NCI-H2029 (cell line): Measurements from ENCODE around the gene NAIF1.
"Not testable (repeated sequence)": the region's sequence is repeated elsewhere in the genome, so short reads cannot be mapped to it uniquely, and the experiment has no call there.

ENCODE experiments used
- DNase-seq: peaks from one replicate; lab custom pipeline; 2025; lab: John Stamatoyannopoulos, UW

Gene NAIF1

GRCh38 chr9:128084746-128085145 lies 17.6 kb upstream of the NAIF1 start:
- no peak for DNase-seq

GRCh38 chr9:128082151-128082550 lies 15.0 kb upstream of the NAIF1 start:
- DNase-seq: no peak

- DNase-seq: no peak
Measured at GRCh38 chr9:128081056-128081455, 13.9 kb upstream of the NAIF1 start.

GRCh38 chr9:128080206-128080605 lies 13.1 kb upstream of the NAIF1 start:
- no peak for DNase-seq

GRCh38 chr9:128078504-128079434 lies 11.6 kb upstream of the NAIF1 start:
- peak; percentile 71 for DNase-seq

GRCh38 chr9:128077847-128078503 lies 10.9 kb upstream of the NAIF1 start:
- DNase-seq: no peak

GRCh38 chr9:128073253-128073886 lies 6.2 kb upstream of the NAIF1 start:
- DNase-seq: no peak

- DNase-seq: peak; percentile 39
Measured at GRCh38 chr9:128072144-128073021, 5.3 kb upstream of the NAIF1 start.

GRCh38 chr9:128071475-128071874 lies 4.4 kb upstream of the NAIF1 start:
- DNase-seq: not testable (repeated sequence)

- DNase-seq: no peak
Measured at GRCh38 chr9:128070874-128071273, 3.8 kb upstream of the NAIF1 start.

GRCh38 chr9:128068386-128069205 lies 1.5 kb upstream of the NAIF1 start:
- no peak for DNase-seq

- peak; percentile 99 for DNase-seq
Measured at GRCh38 chr9:128067645-128068385, 695 bp upstream of the NAIF1 start, which contains the start of gene SLC25A25. Gene SLC25A25, plus strand, starts transcription at chr9:128068232. Its CDS starts 88 bp downstream, at chr9:128068320.

- no peak for DNase-seq
Measured at GRCh38 chr9:128065907-128066712, 1.0 kb downstream of the NAIF1 start.

GRCh38 chr9:128062846-128063831 lies 4.0 kb downstream of the NAIF1 start:
- no peak for DNase-seq

GRCh38 chr9:128062279-128062678 lies 4.8 kb downstream of the NAIF1 start:
- DNase-seq: no peak

GRCh38 chr9:128061275-128061960 lies 5.7 kb downstream of the NAIF1 start:
- no peak for DNase-seq

GRCh38 chr9:128059365-128059983 lies 7.6 kb downstream of the NAIF1 start:
- no peak for DNase-seq
